Esophagus muscularis mucosa (tissue), 4 donors: ENCODE measurements around the gene KLHL12. TPM values are rescaled to one million over a fixed set of nuclear protein-coding genes. Genes with fewer than 3 reads are reported as not detected.

Source experiments
- DNase-seq: peaks from one replicate; pipeline ENCODE4 v3.0.0-alpha.2; 2017; ENCODE audit errors: extremely low spot score
- H3K27ac ChIP-seq, 4 donors: fragments of 200-600 bp; sonication (generic); replicated peaks in 1 of 4; 1 replicate in 3 of 4; 2 replicates in 1 of 4; pipeline ENCODE4 v1.5.1; 2016 to 2019; ENCODE audit warnings: mild to moderate bottlenecking in 1 of 4
- H3K27me3 ChIP-seq, 4 donors: fragments of 200-600 bp; sonication (generic); one replicate each; pipeline versions ENCODE4 v1.5.1 to v1.6.0; 2016 to 2019
- H3K36me3 ChIP-seq, 4 donors: fragments of 200-600 bp; sonication (generic); one replicate each; pipeline ENCODE4 v1.5.1; 2016 to 2019
- H3K4me1 ChIP-seq, 4 donors: fragments of 200-600 bp; sonication (generic); one replicate each; pipeline ENCODE4 v1.5.1; 2016 to 2019
- H3K4me3 ChIP-seq, 4 donors: fragments of 200-600 bp; sonication (generic); 1 replicate in 2 of 4; 2 replicates in 2 of 4; pipeline ENCODE4 v1.5.1; 2016 to 2019; ENCODE audit warnings: mild to moderate bottlenecking in 4 of 4, moderate library complexity in 1 of 4
- H3K9me3 ChIP-seq, 4 donors: fragments of 200-600 bp; sonication (generic); 1 replicate in 3 of 4; 2 replicates in 1 of 4; pipeline ENCODE4 v1.5.1; 2016 to 2019
- EP300 ChIP-seq: sonication (generic); formaldehyde crosslinking; IDR thresholded peaks from one replicate; pipeline ENCODE4 v1.6.1; 2017; ENCODE audit warnings: antibody characterized with exemption
- POLR2A ChIP-seq: fragments of 450-650 bp; IDR thresholded peaks from one replicate; pipeline ENCODE4 v1.6.1; 2017; ENCODE audit warnings: antibody characterized with exemption, moderate library complexity, mild to moderate bottlenecking, low read depth
- POLR2AphosphoS5 ChIP-seq, 2 donors: sonication (generic); formaldehyde crosslinking; IDR thresholded peaks; one replicate each; pipeline ENCODE4 v1.6.1; 2017; ENCODE audit warnings: antibody characterized with exemption in 2 of 2
- WGBS: methylation state at CpG from one replicate; pipeline ENCODE4 v1.1.5; 2018; 5-methylcytosine and 5-hydroxymethylcytosine counted together
- intact Hi-C: fragments of 100-400 bp; cut with DNase I; formaldehyde crosslinking; loops from one replicate; pipeline ENCODE4 v1.15.1; 2023
- total RNA-seq, 4 donors: library from RNA; depleted of rRNA; stranded (reverse); fragments of >200 nt; gene quantifications; one replicate each; pipeline versions ENCODE4 v1.1.0 to v1.2.1, GENCODE V29; 2016
- TF ChIP-seq, protein P1 (sequence below), 3 experiments: fragments of 200-600 bp in 2 of 3; fragments of 450-650 bp in 1 of 3; sonication (generic) in 2 of 3; IDR thresholded peaks; one replicate each; pipeline ENCODE4 v1.5.1; 2017 to 2019; ENCODE audit warnings: antibody characterized with exemption in 3 of 3, mild to moderate bottlenecking in 2 of 3, moderate library complexity in 1 of 3

The KLHL12 gene
- total RNA-seq, 4 donors from 2014 or later, result 16.7 to 22.4 (median 19.3) TPM

DNA sequence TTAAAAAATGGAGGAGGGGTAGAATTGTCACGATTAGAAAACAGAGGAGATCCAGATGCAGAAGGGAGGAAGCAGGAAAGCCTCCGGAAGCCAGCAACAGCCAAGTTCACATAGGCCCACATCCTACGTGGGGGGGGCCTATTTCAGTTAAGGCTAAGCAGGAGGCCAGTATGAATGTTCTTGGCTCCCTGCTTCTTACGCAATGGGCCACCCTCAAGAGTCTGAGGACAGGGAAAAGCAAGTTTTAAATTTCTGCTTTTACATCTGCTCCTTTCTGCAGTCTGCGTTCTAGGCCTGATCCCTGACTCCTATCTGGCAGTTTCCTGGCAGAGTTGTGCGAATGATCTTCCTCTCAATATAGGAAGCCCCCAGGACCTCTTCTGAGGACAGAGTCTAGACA is 68.7 kb downstream of the KLHL12 start:
- Histone ChIP-seq H3K27me3 (no peaks in the 10 kb centered on the region), H3K9me3 (no peaks in the 10 kb centered on the region), H3K4me3 (no peak overlapping the region), H3K36me3 (no peaks in the 10 kb centered on the region), H3K4me1 (peaks cover 8 to 26% (median 17%) of the 10 kb centered on the region in 4 donors), H3K27ac (peak overlapping the region in 3 of 4 donors; percentile 38 to 63 (median 56))
- WGBS, result 38% methylated on average over 6 of the region's 6 CpGs
- TF ChIP-seq, protein P1, sequence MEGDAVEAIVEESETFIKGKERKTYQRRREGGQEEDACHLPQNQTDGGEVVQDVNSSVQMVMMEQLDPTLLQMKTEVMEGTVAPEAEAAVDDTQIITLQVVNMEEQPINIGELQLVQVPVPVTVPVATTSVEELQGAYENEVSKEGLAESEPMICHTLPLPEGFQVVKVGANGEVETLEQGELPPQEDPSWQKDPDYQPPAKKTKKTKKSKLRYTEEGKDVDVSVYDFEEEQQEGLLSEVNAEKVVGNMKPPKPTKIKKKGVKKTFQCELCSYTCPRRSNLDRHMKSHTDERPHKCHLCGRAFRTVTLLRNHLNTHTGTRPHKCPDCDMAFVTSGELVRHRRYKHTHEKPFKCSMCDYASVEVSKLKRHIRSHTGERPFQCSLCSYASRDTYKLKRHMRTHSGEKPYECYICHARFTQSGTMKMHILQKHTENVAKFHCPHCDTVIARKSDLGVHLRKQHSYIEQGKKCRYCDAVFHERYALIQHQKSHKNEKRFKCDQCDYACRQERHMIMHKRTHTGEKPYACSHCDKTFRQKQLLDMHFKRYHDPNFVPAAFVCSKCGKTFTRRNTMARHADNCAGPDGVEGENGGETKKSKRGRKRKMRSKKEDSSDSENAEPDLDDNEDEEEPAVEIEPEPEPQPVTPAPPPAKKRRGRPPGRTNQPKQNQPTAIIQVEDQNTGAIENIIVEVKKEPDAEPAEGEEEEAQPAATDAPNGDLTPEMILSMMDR (IDR thresholded peaks at IDR 0.05), result no peak
- TF ChIP-seq POLR2AphosphoS5 (IDR thresholded peaks at IDR 0.05) (peak; percentile 14 to 33), POLR2A (no peak), EP300 (no peak)
- intact Hi-C loops, result no loop called here
- DNase-seq, result no peak

DNA sequence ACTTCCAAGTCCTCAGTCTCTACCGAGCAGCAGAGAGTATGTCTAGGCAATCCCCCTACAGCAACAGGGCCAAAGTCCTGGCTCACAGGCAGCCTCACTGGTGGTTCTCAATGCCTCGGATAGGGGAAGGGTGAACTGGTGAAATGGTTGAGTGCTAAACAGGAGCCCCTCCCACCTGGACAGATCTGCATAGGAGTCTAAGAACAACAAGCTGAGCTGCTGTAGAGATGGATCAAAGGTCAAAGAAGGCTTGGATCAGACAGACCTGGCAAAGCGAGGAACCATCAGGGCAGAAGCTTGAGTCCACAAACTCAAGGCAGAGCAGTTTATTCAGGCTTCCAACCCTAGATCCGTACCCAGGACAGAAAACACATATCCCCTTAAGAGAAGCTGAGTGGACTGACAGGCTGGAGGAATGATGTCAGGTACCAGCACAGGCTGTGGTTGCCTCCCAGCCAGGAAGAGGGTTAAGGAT is 69.9 kb downstream of the KLHL12 start:
- WGBS, result 76% methylated on average over 4 of the region's 4 CpGs
- no peaks in the 10 kb centered on the region for H3K27me3 ChIP-seq
- TF ChIP-seq, protein P1 (IDR thresholded peaks at IDR 0.05), result no peak
- TF ChIP-seq POLR2A (no peak), POLR2AphosphoS5 (IDR thresholded peaks at IDR 0.05) (no peak), EP300 (no peak)
- H3K4me3 ChIP-seq, result no peak overlapping the region
- H3K4me1 ChIP-seq, result peaks cover 8 to 25% (median 13%) of the 10 kb centered on the region in 4 donors
- no peak overlapping the region for H3K27ac ChIP-seq
- intact Hi-C loops, result no loop called here
- no peak for DNase-seq
- H3K9me3 ChIP-seq, result no peaks in the 10 kb centered on the region
- H3K36me3 ChIP-seq, result no peaks in the 10 kb centered on the region

DNA sequence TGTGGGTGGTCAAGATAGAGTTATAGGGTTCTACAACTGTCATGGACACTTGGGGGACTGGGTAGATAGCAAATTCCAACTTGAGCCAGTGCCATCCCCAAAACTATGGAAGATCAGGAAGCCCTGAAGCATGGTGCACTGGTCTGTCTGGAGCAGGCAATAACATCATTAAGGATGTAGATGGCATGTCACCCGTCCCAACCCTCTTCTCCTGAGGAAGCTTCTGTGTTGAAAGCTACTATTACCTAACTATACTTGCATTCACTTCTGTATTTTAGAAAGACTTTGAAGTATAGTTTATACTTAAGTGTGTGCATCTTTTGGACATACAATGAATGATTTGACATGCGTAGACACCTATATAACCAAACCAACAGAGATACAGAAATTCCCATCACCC is 71.0 kb downstream of the KLHL12 start:
- TF ChIP-seq POLR2AphosphoS5 (IDR thresholded peaks at IDR 0.05) (no peak), POLR2A (no peak), EP300 (no peak)
- TF ChIP-seq, protein P1 (IDR thresholded peaks at IDR 0.05), result no peak
- DNase-seq, result no peak
- H3K4me1 ChIP-seq, result peaks cover 4 to 19% (median 9%) of the 10 kb centered on the region in 4 donors
- no peaks in the 10 kb centered on the region for H3K27me3 ChIP-seq
- no peaks in the 10 kb centered on the region for H3K9me3 ChIP-seq
- H3K27ac ChIP-seq, result no peak overlapping the region
- intact Hi-C loops, result no loop called here
- 80% methylated on average over 2 of the region's 2 CpGs for WGBS
- H3K4me3 ChIP-seq, result no peak overlapping the region
- no peaks in the 10 kb centered on the region for H3K36me3 ChIP-seq

DNA sequence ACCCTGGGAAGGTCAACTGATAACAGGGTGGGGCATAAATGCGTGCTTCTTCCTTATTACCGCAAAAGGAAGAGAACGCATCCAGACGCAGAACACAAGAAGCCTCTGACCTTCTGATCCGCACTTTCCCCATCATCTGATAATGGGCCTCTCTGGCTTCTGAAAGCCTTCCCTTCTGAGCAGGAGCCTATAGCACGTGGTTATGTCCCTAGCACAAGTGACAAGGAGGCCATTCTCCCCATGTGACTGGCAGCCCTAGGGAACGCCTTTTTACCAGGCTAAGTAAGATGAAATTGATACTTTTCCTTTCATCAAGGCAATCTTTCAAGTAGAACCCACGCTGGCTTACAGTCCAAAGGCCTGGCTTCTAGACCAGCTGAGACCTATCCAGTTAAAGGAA is 72.2 kb downstream of the KLHL12 start:
- no peak overlapping the region for H3K4me3 ChIP-seq
- no peak for TF ChIP-seq POLR2A
- TF ChIP-seq POLR2AphosphoS5 (IDR thresholded peaks at IDR 0.05), result no peak
- no peak for TF ChIP-seq EP300
- TF ChIP-seq, protein P1 (IDR thresholded peaks at IDR 0.05), result no peak
- no peaks in the 10 kb centered on the region for H3K27me3 ChIP-seq
- intact Hi-C loops, result loop anchor here (5.0 kb wide), 1 partner anchor 522 kb away; no protein-coding TSS in a partner anchor
- WGBS, result 90% methylated on average over 8 of the region's 8 CpGs
- peaks cover 0 to 13% (median 5%) of the 10 kb centered on the region in 4 donors for H3K4me1 ChIP-seq
- no peak for DNase-seq
- H3K9me3 ChIP-seq, result no peaks in the 10 kb centered on the region
- no peak overlapping the region for H3K27ac ChIP-seq
- H3K36me3 ChIP-seq, result no peaks in the 10 kb centered on the region
